Ishikawa (cell line): ENCODE results near the gene DOK6.

Source experiments
- CEBPB ChIP-seq: IDR thresholded peaks from 2 replicates; pipeline ENCODE4 v1.6.1; 2012
- CREB1 ChIP-seq: IDR thresholded peaks from 2 replicates; pipeline ENCODE4 v1.6.1; 2012; ENCODE audit warnings: low read depth
- EGR1 ChIP-seq: IDR thresholded peaks from 2 replicates; pipeline ENCODE4 v1.6.1; 2012
- EP300 ChIP-seq: IDR thresholded peaks from 2 replicates; pipeline ENCODE4 v1.6.1; 2012; ENCODE audit warnings: borderline replicate concordance
- FOXM1 ChIP-seq: IDR thresholded peaks from 2 replicates; pipeline ENCODE4 v1.6.1; 2012; ENCODE audit warnings: low read depth, borderline replicate concordance
- RAD21 ChIP-seq: IDR thresholded peaks from 2 replicates; pipeline ENCODE4 v1.6.1; 2012; ENCODE audit warnings: low read depth
- REST ChIP-seq: IDR thresholded peaks from 2 replicates; pipeline ENCODE4 v1.6.1; 2012; ENCODE audit warnings: low read depth, mild to moderate bottlenecking
- TEAD4 ChIP-seq: IDR thresholded peaks from 2 replicates; pipeline ENCODE4 v1.6.1; 2012
- ZBTB7A ChIP-seq: IDR thresholded peaks from 2 replicates; pipeline ENCODE4 v1.6.1; 2012; ENCODE audit warnings: low read depth
- TF ChIP-seq, protein P1 (sequence below): IDR thresholded peaks from 2 replicates; pipeline ENCODE4 v1.6.1; 2012
- TF ChIP-seq, protein P2 (sequence below): IDR thresholded peaks from 2 replicates; pipeline ENCODE4 v1.6.1; 2012

DNA sequence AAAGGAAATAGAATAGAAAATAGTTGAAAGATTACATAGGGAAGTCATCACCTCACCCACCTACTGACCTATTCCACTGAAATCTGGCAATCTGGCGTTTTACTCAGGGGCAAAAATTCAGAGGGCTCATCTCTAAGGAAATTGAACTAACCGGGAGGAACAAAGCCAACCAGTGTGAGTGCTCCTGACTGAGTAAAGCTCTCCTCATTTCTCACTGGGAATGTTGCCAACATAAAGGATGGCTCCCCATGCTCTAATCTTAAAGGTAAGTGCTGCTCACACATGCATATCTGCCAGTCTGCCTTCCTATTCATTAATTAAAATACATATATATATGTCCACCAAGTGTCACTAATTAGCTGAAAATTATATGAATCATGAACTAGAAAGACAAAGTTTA lies 13.5 kb upstream of the DOK6 start:
- TF ChIP-seq REST = no peak
- no peak for TF ChIP-seq EGR1
- TF ChIP-seq FOXM1 = no peak
- no peak for TF ChIP-seq RAD21
- TF ChIP-seq, protein P1, sequence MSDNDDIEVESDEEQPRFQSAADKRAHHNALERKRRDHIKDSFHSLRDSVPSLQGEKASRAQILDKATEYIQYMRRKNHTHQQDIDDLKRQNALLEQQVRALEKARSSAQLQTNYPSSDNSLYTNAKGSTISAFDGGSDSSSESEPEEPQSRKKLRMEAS = no peak
- TF ChIP-seq EP300 = no peak
- TF ChIP-seq CREB1 = no peak
- TF ChIP-seq, protein P2, sequence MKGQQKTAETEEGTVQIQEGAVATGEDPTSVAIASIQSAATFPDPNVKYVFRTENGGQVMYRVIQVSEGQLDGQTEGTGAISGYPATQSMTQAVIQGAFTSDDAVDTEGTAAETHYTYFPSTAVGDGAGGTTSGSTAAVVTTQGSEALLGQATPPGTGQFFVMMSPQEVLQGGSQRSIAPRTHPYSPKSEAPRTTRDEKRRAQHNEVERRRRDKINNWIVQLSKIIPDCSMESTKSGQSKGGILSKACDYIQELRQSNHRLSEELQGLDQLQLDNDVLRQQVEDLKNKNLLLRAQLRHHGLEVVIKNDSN = no peak
- TF ChIP-seq CEBPB = no peak
- no peak for TF ChIP-seq ZBTB7A
- TF ChIP-seq TEAD4 = no peak
